ENCODE results near the gene IFI27L1. TPM values are rescaled to one million over a fixed set of nuclear protein-coding genes. Genes with fewer than 3 reads are reported as not detected.

IFI27L1 gene
- total and polyA plus RNA-seq, 2 of the 13 experiments (the other 11 are each of a cell fraction or from before 2014, with no cell fraction given) = 11.9 to 19.0 TPM

GRCh38 chr14:94088516-94088915 lies 7.4 kb downstream of the IFI27L1 start (continued):
- no peak for TF ChIP-seq ZNF839 (CRISPR knock-in tag; IDR thresholded peaks at IDR 0.05; ENCODE audit: borderline replicate concordance)
- no peak for TF ChIP-seq SOX13 (IDR thresholded peaks at IDR 0.05)
- no peak for TF ChIP-seq SOX13 (CRISPR knock-in tag; conservative IDR thresholded peaks at IDR 0.05 in 1 of 2, IDR thresholded peaks at IDR 0.05 in 1 of 2)
- no peak for TF ChIP-seq ZNF546 (CRISPR knock-in tag; conservative IDR thresholded peaks at IDR 0.05)
- TF ChIP-seq TOE1 (CRISPR knock-in tag; IDR thresholded peaks at IDR 0.05) = no peak
- TF ChIP-seq EED (CRISPR knock-in tag; IDR thresholded peaks at IDR 0.05) = no peak

- Histone ChIP-seq H3K4me3 (replicated peaks in 1 of 3; ENCODE audit: insufficient read depth in 1 of 3, low read depth in 2 of 3, low read length in 3 of 3) (no peak overlapping the region), H3K4me1 (ENCODE audit: insufficient read depth, low read length) (peaks cover 14% of the 10 kb centered on the region), H2AFZ (ENCODE audit: low read length) (no peak overlapping the region), H3K9me3 (ENCODE audit: low read length) (no peaks in the 10 kb centered on the region), H4K20me1 (ENCODE audit: insufficient read depth, low read length) (no peaks in the 10 kb centered on the region), H3K79me2 (ENCODE audit: insufficient read depth, low read length) (no peaks in the 10 kb centered on the region), H3K9ac (ENCODE audit: insufficient read depth, low read depth, low read length) (no peak overlapping the region), H3K27ac (ENCODE audit: extremely low read length, insufficient read depth, low read length) (no peak overlapping the region), H3K27me3 (ENCODE audit: control insufficient read depth in 1 of 2, insufficient read depth in 2 of 2, low read length in 2 of 2) (no peaks in the 10 kb centered on the region), H3K4me2 (ENCODE audit: low read depth, low read length) (no peak overlapping the region), H3K36me3 (replicated peaks in 1 of 2; ENCODE audit: control insufficient read depth in 1 of 2, insufficient read depth in 2 of 2, low read length in 2 of 2) (no peaks in the 10 kb centered on the region)
- CTCF ChIA-PET (ENCODE audit: low intra/inter-chr PET ratio, low total read pairs) = no interaction called here
- intact Hi-C loops (cut with micrococcal nuclease; ENCODE audit: unreplicated experiment) (no loop called here), in situ Hi-C loops (cut with HindIII; ENCODE audit: extremely low pct_ligation_motif_present, low pct_unique_long_range_greater_than_20kb) (no loop called here)
- DNase-seq (ENCODE audit: low spot score) (no peak), FAIRE-seq (no peak), ATAC-seq (no peak)
- no TSS peak for BruUV-seq (replicated peaks)
- POLR2A ChIA-PET = interaction anchor here (1.2 kb wide), 1 partner anchor 8 kb away, joined by 4 read pairs; the partner anchor contains the start of genes DDX24 and IFI27L1
- WGBS (ENCODE audit: low lambda C conversion rate) = 97% methylated on average over 4 of the region's 4 CpGs
- TF ChIP-seq ZNF570 (CRISPR knock-in tag; IDR thresholded peaks at IDR 0.05; ENCODE audit: borderline replicate concordance) (no peak), ARID4A (CRISPR knock-in tag; IDR thresholded peaks at IDR 0.05; ENCODE audit: borderline replicate concordance) (no peak), IKZF4 (CRISPR knock-in tag; IDR thresholded peaks at IDR 0.05; ENCODE audit: borderline replicate concordance, low read depth, not compliant biosample characterization) (no peak), ESRRA (CRISPR knock-in tag; IDR thresholded peaks at IDR 0.05; ENCODE audit: low read depth) (no peak)
These were observed 8.4 kb downstream of the IFI27L1 start for GRCh38 chr14:94089479-94089878.
